Activated CD4-positive, alpha-beta T cell treated with anti-CD3 and anti-CD28 coated beads, Interleukin-2, amount 50 U/mL, for 24 hours (primary cell): ENCODE data around the gene MZT1.

ENCODE experiments used
- DNase-seq, 2 donors: peaks; one replicate each; pipeline ENCODE4 v3.0.0-alpha.2; 2020; ENCODE audit warnings: low read depth in 1 of 2, low spot score in 1 of 2

MZT1 gene

GRCh38 chr13:72686766-72687165, 40.7 kb downstream of the MZT1 start:
- DNase-seq: no peak

GRCh38 chr13:72680353-72680752, 47.1 kb downstream of the MZT1 start:
- no peak for DNase-seq

GRCh38 chr13:72678312-72678711, 49.1 kb downstream of the MZT1 start:
- DNase-seq: no peak

GRCh38 chr13:72677431-72677830, 50.0 kb downstream of the MZT1 start:
- no peak for DNase-seq

- DNase-seq: no peak
Measured at GRCh38 chr13:72666391-72666790, 61.0 kb downstream of the MZT1 start.

GRCh38 chr13:72662548-72662947, 64.9 kb downstream of the MZT1 start:
- no peak for DNase-seq
